Measurements from ENCODE around the gene SMIM14. TPM values are rescaled to one million over a fixed set of nuclear protein-coding genes. Genes with fewer than 3 reads are reported as not detected.

SMIM14 gene
- total and polyA plus RNA-seq, 9 of the 15 experiments (the other 6 are each of a cell fraction or from before 2014, with no cell fraction given), result 0.98 to 3.7 (median 2.2) TPM

DNA sequence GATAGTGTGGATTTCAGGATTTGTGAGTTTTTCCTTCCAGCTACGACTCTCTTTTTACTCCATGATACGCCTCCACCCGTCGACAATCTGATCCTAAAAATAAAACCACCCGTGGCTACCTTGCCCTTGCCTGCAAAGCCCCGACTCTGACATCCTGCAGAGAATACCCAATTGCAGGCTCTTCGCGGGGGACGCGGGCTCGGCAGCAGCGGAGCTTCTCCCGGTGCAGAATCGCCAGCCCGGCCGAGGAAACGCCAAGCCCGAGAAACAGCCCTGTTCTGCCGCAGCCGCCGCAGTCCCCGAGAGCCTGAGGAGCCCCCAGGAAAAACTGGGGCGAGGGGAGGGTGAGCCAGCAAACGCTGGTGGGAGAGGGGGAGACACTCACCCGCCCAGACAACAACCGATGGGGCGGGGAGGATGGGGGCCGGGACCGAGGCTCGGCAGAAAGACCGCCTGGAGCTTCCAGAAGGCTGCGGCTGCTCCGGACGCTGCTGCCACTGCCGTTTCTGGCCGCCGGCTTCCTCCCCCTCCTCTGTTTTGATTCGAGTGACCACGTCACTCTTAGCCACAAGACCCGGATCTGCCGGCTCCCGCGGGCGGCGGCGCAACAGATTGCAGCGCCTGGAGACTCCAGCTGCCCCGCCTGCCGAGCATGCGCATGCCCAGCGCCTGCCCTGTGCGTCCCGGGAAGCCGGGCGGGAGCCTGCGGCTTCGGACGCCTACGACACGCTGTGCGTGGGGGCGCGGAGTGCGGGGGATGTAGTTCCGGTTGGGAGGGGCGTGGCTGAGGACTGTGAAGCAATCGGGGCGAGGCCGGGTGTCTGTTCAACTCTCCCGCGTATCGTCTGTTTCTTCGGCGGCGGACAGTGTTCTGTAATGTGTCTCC is at the start of gene SMIM14 (continued):
- TF ChIP-seq SMAD3 (CRISPR knock-in tag; conservative IDR thresholded peaks at IDR 0.05), result no peak
- peak; percentile 82 for TF ChIP-seq SUPT5H (IDR thresholded peaks at IDR 0.05)
- TF ChIP-seq MEF2A (IDR thresholded peaks at IDR 0.05; ENCODE audit: control insufficient read depth, low read depth, low read length), result no peak
- TF ChIP-seq SNRNP70 (optimal IDR thresholded peaks at IDR 0.05; ENCODE audit: low read depth, low read length), result no peak
- no peak for TF ChIP-seq PHB2 (IDR thresholded peaks at IDR 0.05; ENCODE audit: low read depth)
- TF ChIP-seq ZNF639 (CRISPR knock-in tag; conservative IDR thresholded peaks at IDR 0.05 in 1 of 2, IDR thresholded peaks at IDR 0.05 in 1 of 2), result peak in 1 of 2 experiments; percentile 66; a peak in 1 of 4 replicates
- TF ChIP-seq ZNF592 (IDR thresholded peaks at IDR 0.05), result no peak; the same call in 1 of the 2 replicates
- TF ChIP-seq ZNF436 (CRISPR knock-in tag; IDR thresholded peaks at IDR 0.05), result no peak
- TF ChIP-seq POLR2B (IDR thresholded peaks at IDR 0.05; ENCODE audit: low read depth, partially characterized antibody), result peak; percentile 79
- TF ChIP-seq ZNF41 (CRISPR knock-in tag; conservative IDR thresholded peaks at IDR 0.05), result no peak
- TF ChIP-seq ZSCAN32 (CRISPR knock-in tag; IDR thresholded peaks at IDR 0.05), result no peak
- no peak for TF ChIP-seq SMARCA5 (IDR thresholded peaks at IDR 0.05)
- TF ChIP-seq, protein P1, sequence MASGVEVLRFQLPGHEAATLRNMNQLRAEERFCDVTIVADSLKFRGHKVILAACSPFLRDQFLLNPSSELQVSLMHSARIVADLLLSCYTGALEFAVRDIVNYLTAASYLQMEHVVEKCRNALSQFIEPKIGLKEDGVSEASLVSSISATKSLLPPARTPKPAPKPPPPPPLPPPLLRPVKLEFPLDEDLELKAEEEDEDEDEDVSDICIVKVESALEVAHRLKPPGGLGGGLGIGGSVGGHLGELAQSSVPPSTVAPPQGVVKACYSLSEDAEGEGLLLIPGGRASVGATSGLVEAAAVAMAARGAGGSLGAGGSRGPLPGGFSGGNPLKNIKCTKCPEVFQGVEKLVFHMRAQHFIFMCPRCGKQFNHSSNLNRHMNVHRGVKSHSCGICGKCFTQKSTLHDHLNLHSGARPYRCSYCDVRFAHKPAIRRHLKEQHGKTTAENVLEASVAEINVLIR (CRISPR knock-in tag; IDR thresholded peaks at IDR 0.05), result peak; percentile 71
- peak; percentile 97 for TF ChIP-seq CEBPG (CRISPR knock-in tag; IDR thresholded peaks at IDR 0.05)
- peak; percentile 98 for TF ChIP-seq CEBPG (tag; conservative IDR thresholded peaks at IDR 0.05 in 1 of 2, IDR thresholded peaks at IDR 0.05 in 1 of 2)
- no peak for TF ChIP-seq U2AF2 (optimal IDR thresholded peaks at IDR 0.05; ENCODE audit: low read depth, low read length)
- no peak for TF ChIP-seq ZNF347 (CRISPR knock-in tag; IDR thresholded peaks at IDR 0.05; ENCODE audit: low read depth)
- TF ChIP-seq SRSF1 (IDR thresholded peaks at IDR 0.05; ENCODE audit: low read depth, low read length), result no peak
- TF ChIP-seq POLR2AphosphoS5 (IDR thresholded peaks at IDR 0.05; ENCODE audit: control insufficient read depth, insufficient read depth, low read depth, low read length), result peak; percentile 74; the same call in 1 of the 2 replicates
- TF ChIP-seq KDM1A (IDR thresholded peaks at IDR 0.05), result peak in 1 of 2 experiments; percentile 25; a peak in 2 of 4 replicates
- TF ChIP-seq ETV1 (tag; conservative IDR thresholded peaks at IDR 0.05; ENCODE audit: low read depth), result peak; percentile 98
- TF ChIP-seq YBX1 (IDR thresholded peaks at IDR 0.05), result no peak

All from K562 (cell line).